ENCODE measurements around the gene PLCG2.

The PLCG2 gene

DNA sequence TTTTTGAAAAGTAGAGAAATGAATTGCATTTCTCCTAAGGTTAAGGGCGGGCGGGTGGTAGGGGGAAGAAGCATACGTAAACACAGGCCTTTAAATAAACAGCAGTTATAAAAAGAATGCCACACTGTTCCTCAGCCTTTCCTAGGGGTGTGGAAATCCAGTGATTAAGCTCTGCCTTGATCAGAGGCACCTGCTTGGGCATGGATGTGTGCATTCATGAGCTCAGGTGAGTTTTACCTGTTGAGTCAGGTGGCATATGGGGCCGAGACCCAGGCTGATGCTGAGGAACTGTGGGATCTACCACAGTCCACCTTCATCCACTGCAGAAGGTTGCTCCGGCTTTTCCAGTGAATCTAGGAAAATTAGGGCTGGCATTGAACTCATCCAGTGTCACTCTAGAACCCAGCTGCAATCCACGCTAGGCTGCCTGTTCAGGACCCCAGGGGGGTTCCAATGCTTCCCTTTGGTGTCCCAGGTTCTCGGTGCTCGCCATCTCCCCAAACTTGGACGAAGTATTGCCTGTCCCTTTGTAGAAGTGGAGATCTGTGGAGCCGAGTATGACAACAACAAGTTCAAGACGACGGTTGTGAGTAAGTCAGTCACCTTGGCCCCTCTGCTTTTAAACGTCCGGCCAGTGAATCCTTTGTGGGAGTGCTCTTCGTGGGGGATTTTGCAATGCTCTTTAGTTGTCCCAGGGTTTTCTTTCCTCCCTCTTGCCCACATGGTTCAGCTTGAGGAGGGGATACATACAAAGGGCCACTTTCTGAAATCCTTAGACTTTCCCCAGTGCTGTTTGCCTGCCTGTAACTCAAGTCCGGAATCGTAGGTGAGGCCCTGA is 159.5 kb downstream of the PLCG2 start:
- Histone ChIP-seq H3K4me2 (no peak overlapping the region), H4K20me1 (peaks cover 0 to 31% (median 0%) of the 10 kb centered on the region in 11 experiments; a peak in 7 of 22 replicates), H3K27ac (no peak overlapping the region; a peak in 1 of 22 replicates), H3K36me3 (peaks cover 72 to 98% (median 95%) of the 10 kb centered on the region in 11 experiments), H3K9ac (no peak overlapping the region), H3K4me3 (no peak overlapping the region), H3K4me1 (peaks cover 0 to 9% (median 1%) of the 10 kb centered on the region in 10 experiments; a peak in 8 of 20 replicates), H3K9me3 (replicated peaks in 1 of 11) (no peaks in the 10 kb centered on the region), H3K27me3 (no peaks in the 10 kb centered on the region)
- TF ChIP-seq Cebpa-rat (IDR thresholded peaks at IDR 0.05) = no peak

DNA sequence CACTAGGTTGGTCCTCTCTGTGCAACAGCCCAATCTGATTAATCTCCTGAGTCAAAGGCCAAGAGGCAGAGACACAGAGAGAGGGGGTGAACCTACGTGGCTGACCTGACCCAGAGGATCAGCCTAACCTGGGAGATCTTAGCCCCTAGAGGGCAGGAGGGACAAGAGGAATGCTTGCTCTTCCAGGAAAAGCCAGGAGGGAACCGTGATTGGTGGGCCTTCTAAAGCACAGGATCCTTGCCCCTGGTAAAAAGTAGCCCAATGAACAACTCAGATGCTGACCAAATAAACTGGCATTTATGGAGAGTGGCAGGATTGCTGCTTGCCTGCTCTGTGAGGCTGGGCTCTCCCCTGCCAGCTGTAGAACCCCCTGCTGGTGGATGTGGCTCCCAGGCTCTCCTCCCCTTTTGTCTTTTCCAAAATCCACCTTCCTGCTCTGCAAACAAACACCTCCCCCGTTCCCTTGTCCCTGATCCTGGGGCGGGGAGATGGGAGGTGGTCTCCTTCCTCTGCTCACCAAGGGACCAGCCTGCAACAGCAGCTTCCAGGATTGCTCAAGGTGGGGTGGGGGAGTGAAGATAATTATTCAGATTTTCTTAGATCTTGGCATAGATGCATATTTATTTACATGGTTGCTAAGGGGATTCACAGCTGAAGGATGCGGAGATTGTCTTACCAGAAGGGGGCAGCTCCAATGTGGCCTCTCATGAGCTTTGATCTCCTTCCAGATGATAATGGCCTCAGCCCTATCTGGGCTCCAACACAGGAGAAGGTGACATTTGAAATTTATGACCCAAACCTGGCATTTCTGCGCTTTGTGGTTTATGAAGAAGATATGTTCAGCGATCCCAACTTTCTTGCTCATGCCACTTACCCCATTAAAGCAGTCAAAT is 160.3 kb downstream of the PLCG2 start:
- H3K27ac ChIP-seq = no peak overlapping the region; a peak in 2 of 22 replicates
- H3K36me3 ChIP-seq = peaks cover 70 to 98% (median 95%) of the 10 kb centered on the region in 11 experiments
- peaks cover 0 to 9% (median 1%) of the 10 kb centered on the region in 10 experiments; a peak in 8 of 20 replicates for H3K4me1 ChIP-seq
- H4K20me1 ChIP-seq = peaks cover 0 to 31% (median 0%) of the 10 kb centered on the region in 11 experiments; a peak in 7 of 22 replicates
- H3K4me3 ChIP-seq = no peak overlapping the region
- H3K27me3 ChIP-seq = no peaks in the 10 kb centered on the region
- H3K9me3 ChIP-seq (replicated peaks in 1 of 11) = no peaks in the 10 kb centered on the region
- H3K4me2 ChIP-seq = no peak overlapping the region
- TF ChIP-seq Cebpa-rat (IDR thresholded peaks at IDR 0.05) = no peak
- 0 out of 22 replicates have a peak overlapping the region, but pooled peaks of 1 of the 11 experiments have one; percentile 4 for H3K9ac ChIP-seq

GRCh38 chr16:81940781-81941560 is 161.9 kb downstream of the PLCG2 start:
- Histone ChIP-seq H3K9me3 (replicated peaks in 1 of 11) (no peaks in the 10 kb centered on the region), H3K27me3 (no peaks in the 10 kb centered on the region), H3K4me3 (no peak overlapping the region), H3K27ac (no peak overlapping the region), H3K36me3 (peaks cover 67 to 98% (median 95%) of the 10 kb centered on the region in 11 experiments), H4K20me1 (peaks cover 0 to 26% (median 0%) of the 10 kb centered on the region in 11 experiments; a peak in 7 of 22 replicates), H3K9ac (no peak overlapping the region), H3K4me2 (peak overlapping the region in 3 of 11 experiments; percentile 12 to 54 (median 52); a peak in 4 of 22 replicates), H3K4me1 (peaks cover 0 to 9% (median 1%) of the 10 kb centered on the region in 10 experiments; a peak in 8 of 20 replicates)
- TF ChIP-seq Cebpa-rat (IDR thresholded peaks at IDR 0.05) = no peak

DNA sequence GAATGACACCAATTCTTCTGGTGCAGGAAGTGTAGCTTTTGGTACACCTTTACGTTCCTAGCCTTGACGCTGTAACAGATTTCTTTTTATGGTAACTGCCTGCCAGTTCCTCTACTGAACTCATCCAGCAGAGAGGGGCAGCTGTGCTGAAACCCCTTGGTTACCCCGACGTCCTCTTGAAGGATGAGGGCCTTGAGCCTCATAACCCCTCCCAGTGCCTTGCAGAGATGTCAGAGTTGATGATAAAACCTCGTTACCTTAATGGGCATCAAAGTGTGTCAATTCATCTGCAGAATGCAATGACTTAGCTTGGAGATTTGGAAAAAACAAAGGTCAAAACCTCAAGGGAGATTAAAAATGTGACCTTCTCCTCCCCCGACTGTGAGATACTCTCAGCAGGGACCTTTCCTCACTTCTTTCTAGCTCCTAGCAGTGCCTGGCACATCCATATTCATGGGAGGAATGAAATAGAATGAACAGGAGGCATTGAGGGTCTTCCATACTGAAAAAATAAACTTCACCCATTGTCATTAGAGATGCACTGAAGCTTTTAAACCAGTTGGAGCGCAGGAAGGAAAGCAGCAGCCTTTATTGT is 163.0 kb downstream of the PLCG2 start:
- no peaks in the 10 kb centered on the region for H3K9me3 ChIP-seq (replicated peaks in 1 of 11)
- no peaks in the 10 kb centered on the region for H3K27me3 ChIP-seq
- peaks cover 0 to 25% (median 0%) of the 10 kb centered on the region in 11 experiments; a peak in 7 of 22 replicates for H4K20me1 ChIP-seq
- H3K4me1 ChIP-seq = peaks cover 0 to 9% (median 1%) of the 10 kb centered on the region in 10 experiments; a peak in 8 of 20 replicates
- H3K27ac ChIP-seq = no peak overlapping the region
- TF ChIP-seq Cebpa-rat (IDR thresholded peaks at IDR 0.05) = no peak
- no peak overlapping the region for H3K9ac ChIP-seq
- peaks cover 67 to 98% (median 95%) of the 10 kb centered on the region in 11 experiments for H3K36me3 ChIP-seq
- no peak overlapping the region for H3K4me3 ChIP-seq
- H3K4me2 ChIP-seq = no peak overlapping the region

GRCh38 chr16:81945665-81946064 is 166.6 kb downstream of the PLCG2 start:
- peaks cover 0 to 7% (median 0%) of the 10 kb centered on the region in 11 experiments; a peak in 1 of 22 replicates for H4K20me1 ChIP-seq
- no peak overlapping the region for H3K4me2 ChIP-seq
- no peak overlapping the region for H3K27ac ChIP-seq
- H3K36me3 ChIP-seq = peaks cover 60 to 99% (median 93%) of the 10 kb centered on the region in 11 experiments
- H3K27me3 ChIP-seq = no peaks in the 10 kb centered on the region
- peaks cover 0 to 7% (median 1%) of the 10 kb centered on the region in 10 experiments; a peak in 8 of 20 replicates for H3K4me1 ChIP-seq
- peaks cover 0 to 26% (median 4%) of the 10 kb centered on the region in 11 experiments; a peak in 11 of 22 replicates for H3K9me3 ChIP-seq (replicated peaks in 1 of 11)
- TF ChIP-seq Cebpa-rat (IDR thresholded peaks at IDR 0.05) = no peak
- no peak overlapping the region for H3K4me3 ChIP-seq
- H3K9ac ChIP-seq = no peak overlapping the region

- no peak overlapping the region for H3K4me3 ChIP-seq
- H3K4me1 ChIP-seq = peaks cover 0 to 3% (median under 1%) of the 10 kb centered on the region in 10 experiments; a peak in 8 of 20 replicates
- H3K9me3 ChIP-seq (replicated peaks in 1 of 11) = peaks cover 5 to 31% (median 9%) of the 10 kb centered on the region in 11 experiments
- no peak overlapping the region for H3K27ac ChIP-seq
- no peak overlapping the region for H3K4me2 ChIP-seq
- H3K9ac ChIP-seq = no peak overlapping the region
- H4K20me1 ChIP-seq = peaks cover 0 to 4% (median 0%) of the 10 kb centered on the region in 11 experiments; a peak in 1 of 22 replicates
- no peaks in the 10 kb centered on the region for H3K27me3 ChIP-seq
- peaks cover 65 to 100% (median 95%) of the 10 kb centered on the region in 11 experiments for H3K36me3 ChIP-seq
- TF ChIP-seq Cebpa-rat (IDR thresholded peaks at IDR 0.05) = no peak
These were observed 167.1 kb downstream of the PLCG2 start for GRCh38 chr16:81946206-81946605.

DNA sequence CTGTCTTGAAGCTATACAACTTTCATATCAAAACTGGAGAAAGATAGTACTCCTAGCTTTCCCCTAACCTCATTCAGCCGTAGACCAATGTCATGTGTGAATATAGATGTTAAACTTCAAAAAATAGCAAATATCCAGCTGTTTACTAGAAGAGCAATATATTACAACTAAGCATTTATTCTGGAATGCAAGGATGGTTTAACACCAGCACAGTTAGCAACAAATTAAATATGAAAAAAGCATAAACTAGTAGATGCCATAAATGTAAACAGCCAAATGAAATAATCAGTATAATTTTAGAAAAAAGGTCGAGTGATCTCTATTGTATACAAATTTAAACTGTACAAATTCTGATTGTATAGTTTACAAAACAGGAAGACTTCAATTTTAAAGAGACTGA is 172.5 kb downstream of the PLCG2 start:
- Histone ChIP-seq H3K9ac (no peak overlapping the region), H3K27me3 (no peaks in the 10 kb centered on the region), H3K4me2 (no peak overlapping the region), H3K9me3 (replicated peaks in 1 of 11) (peaks cover 13 to 42% (median 25%) of the 10 kb centered on the region in 11 experiments), H3K36me3 (peaks cover 80 to 100% (median 96%) of the 10 kb centered on the region in 11 experiments), H3K4me1 (peaks cover 0 to 8% (median 0%) of the 10 kb centered on the region in 10 experiments; a peak in 6 of 20 replicates), H4K20me1 (no peaks in the 10 kb centered on the region), H3K27ac (no peak overlapping the region), H3K4me3 (no peak overlapping the region)
- no peak for TF ChIP-seq Cebpa-rat (IDR thresholded peaks at IDR 0.05)

Measured in BLaER1 treated with 17β-estradiol and CSF1 and Interleukin-3, amounts not matched to agents 10 nM and 100 nM (cell line).